ENCODE data around the gene SELP.

SELP gene

GRCh38 chr1:169623132-169623926 lies 6.6 kb downstream of the SELP start:
- intact Hi-C loops (cut with DNase I) = no loop called here
- DNase-seq = no peak

GRCh38 chr1:169620565-169620964 lies 9.4 kb downstream of the SELP start:
- DNase-seq = no peak
- intact Hi-C loops (cut with DNase I) = no loop called here

- DNase-seq = no peak
- intact Hi-C loops (cut with DNase I) = no loop called here
These were observed 11.6 kb downstream of the SELP start for GRCh38 chr1:169618367-169618766.

GRCh38 chr1:169615803-169616202 lies 14.1 kb downstream of the SELP start:
- intact Hi-C loops (cut with DNase I) = no loop called here
- DNase-seq = no peak

- intact Hi-C loops (cut with DNase I) = no loop called here
- no peak for DNase-seq
These were observed 19.1 kb downstream of the SELP start for GRCh38 chr1:169610858-169611257.

- no peak for DNase-seq
These were observed 19.8 kb downstream of the SELP start for GRCh38 chr1:169610108-169610507.

GRCh38 chr1:169608226-169608625 lies 21.7 kb downstream of the SELP start:
- DNase-seq = no peak
- intact Hi-C loops (cut with DNase I) = no loop called here

More at GRCh38 chr1:169610108-169610507, 19.8 kb downstream of the SELP start:
- intact Hi-C loops (cut with DNase I) = no loop called here

GRCh38 chr1:169604781-169605560 lies 25.0 kb downstream of the SELP start:
- intact Hi-C loops (cut with DNase I) = no loop called here
- DNase-seq = peak in 2 of 10 donors; percentile 19 to 72

- intact Hi-C loops (cut with DNase I) = loop anchor here (1.0 kb wide), 2 partner anchors 111 to 208 kb away; no protein-coding TSS in a partner anchor
- DNase-seq = no peak
These were observed 28.6 kb downstream of the SELP start for GRCh38 chr1:169601096-169601881.

GRCh38 chr1:169595764-169596711 lies 33.9 kb downstream of the SELP start:
- intact Hi-C loops (cut with DNase I) = no loop called here
- DNase-seq = no peak

- no peak for DNase-seq
- intact Hi-C loops (cut with DNase I) = no loop called here
These were observed 35.5 kb downstream of the SELP start for GRCh38 chr1:169594391-169594790.

GRCh38 chr1:169590932-169591331 lies 39.0 kb downstream of the SELP start:
- DNase-seq = no peak
- intact Hi-C loops (cut with DNase I) = no loop called here

- DNase-seq = no peak
- intact Hi-C loops (cut with DNase I) = no loop called here
These were observed 41.0 kb downstream of the SELP start for GRCh38 chr1:169588785-169589485.

GRCh38 chr1:169588112-169588511 lies 41.8 kb downstream of the SELP start:
- DNase-seq = no peak
- intact Hi-C loops (cut with DNase I) = no loop called here

- intact Hi-C loops (cut with DNase I) = no loop called here
- peak; percentile 56 to 97 (median 77) for DNase-seq
These were observed 43.3 kb downstream of the SELP start, which contains the start of gene F5 for GRCh38 chr1:169586395-169587255. Gene F5 (minus strand): TSS chr1:169586481. CDS start chr1:169586386, 95 bp downstream.

- intact Hi-C loops (cut with DNase I) = no loop called here
- DNase-seq = no peak
These were observed 43.9 kb downstream of the SELP start for GRCh38 chr1:169586067-169586394.

GRCh38 chr1:169585181-169585580 lies 44.7 kb downstream of the SELP start:
- DNase-seq = no peak
- intact Hi-C loops (cut with DNase I) = no loop called here

GRCh38 chr1:169584483-169585144 lies 45.3 kb downstream of the SELP start:
- DNase-seq = no peak
- intact Hi-C loops (cut with DNase I) = no loop called here
